HepG2 (cell line): ENCODE measurements around the gene SNX2. TPM values are rescaled to one million over a fixed set of nuclear protein-coding genes. Genes with fewer than 3 reads are reported as not detected.
A peak's percentile ranks its signal among the peaks of the same experiment; 100 is the strongest.

Source experiments
- CENPT ChIP-seq: sonication (generic); formaldehyde crosslinking; IDR thresholded peaks from 2 replicates; pipeline ENCODE4 v1.8.0; 2022; ENCODE audit warnings: low read depth, mild to moderate bottlenecking, moderate library complexity, missing genetic modification reagents
- DR1 ChIP-seq: sonication (generic); formaldehyde crosslinking; IDR thresholded peaks from 2 replicates; pipeline ENCODE4 v1.8.0; 2021; ENCODE audit warnings: mild to moderate bottlenecking, missing genetic modification reagents, inconsistent platforms
- FOXC1 ChIP-seq: sonication (generic); formaldehyde crosslinking; IDR thresholded peaks from 2 replicates; pipeline ENCODE4 v1.8.0; 2022; ENCODE audit warnings: mild to moderate bottlenecking, missing genetic modification reagents, borderline replicate concordance
- GMEB1 ChIP-seq: sonication (generic); formaldehyde crosslinking; IDR thresholded peaks from 2 replicates; pipeline ENCODE4 v1.5.1; 2020; ENCODE audit warnings: missing genetic modification reagents, mild to moderate bottlenecking, borderline replicate concordance
- HHEX ChIP-seq: IDR thresholded peaks from 2 replicates; pipeline ENCODE4 v1.6.1; 2016; ENCODE audit warnings: control low read depth
- HOMEZ ChIP-seq: IDR thresholded peaks from 2 replicates; pipeline ENCODE4 v1.6.1; 2016; ENCODE audit warnings: low read depth
- HOXA3 ChIP-seq: sonication (generic); formaldehyde crosslinking; IDR thresholded peaks from 2 replicates; pipeline ENCODE4 v1.5.0; 2020; ENCODE audit warnings: missing genetic modification reagents
- HOXA7 ChIP-seq: sonication (generic); formaldehyde crosslinking; IDR thresholded peaks from 2 replicates; pipeline ENCODE4 v1.8.1; 2022; ENCODE audit warnings: mild to moderate bottlenecking, missing genetic modification reagents, moderate library complexity
- ISX ChIP-seq: sonication (generic); formaldehyde crosslinking; conservative IDR thresholded peaks from 2 replicates; pipeline ENCODE4 v1.5.0; 2020; ENCODE audit warnings: missing genetic modification reagents
- JUND ChIP-seq: sonication (generic); formaldehyde crosslinking; IDR thresholded peaks from 2 replicates; pipeline ENCODE4 v1.8.0; 2022; ENCODE audit warnings: mild to moderate bottlenecking, missing genetic modification reagents
- KLF9 ChIP-seq: IDR thresholded peaks from 2 replicates; pipeline ENCODE4 v1.6.1; 2016; ENCODE audit warnings: low read depth
- NFYC ChIP-seq: IDR thresholded peaks from 2 replicates; pipeline ENCODE4 v1.6.1; 2016; ENCODE audit warnings: missing genetic modification reagents, missing compliant biosample characterization
- PCBP1 ChIP-seq: fragments of 200-400 bp; formaldehyde crosslinking; IDR thresholded peaks from 2 replicates; pipeline ENCODE4 v1.6.1; 2017; ENCODE audit warnings: mild to moderate bottlenecking, low read depth, low read length, borderline replicate concordance
- PHF20 ChIP-seq: sonication (generic); formaldehyde crosslinking; IDR thresholded peaks from 2 replicates; pipeline ENCODE4 v1.5.0; 2020; ENCODE audit warnings: mild to moderate bottlenecking, missing genetic modification reagents
- RARA ChIP-seq: IDR thresholded peaks from 2 replicates; pipeline ENCODE4 v1.6.1; 2016; ENCODE audit warnings: missing genetic modification reagents, missing compliant biosample characterization
- REPIN1 ChIP-seq: sonication (generic); formaldehyde crosslinking; IDR thresholded peaks from 2 replicates; pipeline ENCODE4 v1.8.0; 2022; ENCODE audit warnings: missing genetic modification reagents, low read depth, mild to moderate bottlenecking, borderline replicate concordance
- RFXANK ChIP-seq: IDR thresholded peaks from 2 replicates; pipeline ENCODE4 v1.6.1; 2016
- SALL2 ChIP-seq: sonication (generic); formaldehyde crosslinking; IDR thresholded peaks from 2 replicates; pipeline ENCODE4 v1.8.1; 2023; ENCODE audit warnings: mild to moderate bottlenecking, missing genetic modification reagents, inconsistent platforms
- SAP130 ChIP-seq: IDR thresholded peaks from 2 replicates; pipeline ENCODE4 v1.6.1; 2016; ENCODE audit warnings: low read depth
- TBL1XR1 ChIP-seq: fragments of 150-350 bp; IDR thresholded peaks from 2 replicates; pipeline ENCODE4 v1.6.1; 2014; ENCODE audit warnings: borderline replicate concordance, low read length; ENCODE audit not compliant: partially characterized antibody
- TFDP2 ChIP-seq: sonication (generic); formaldehyde crosslinking; IDR thresholded peaks from 2 replicates; pipeline ENCODE4 v1.4.0; 2020; ENCODE audit warnings: missing genetic modification reagents
- ZEB1 ChIP-seq: IDR thresholded peaks from 2 replicates; pipeline ENCODE4 v1.6.1; 2012; ENCODE audit warnings: mild to moderate bottlenecking, low read depth, inconsistent platforms; ENCODE audit not compliant: insufficient replicate concordance
- ZNF292 ChIP-seq: sonication (generic); formaldehyde crosslinking; IDR thresholded peaks from 2 replicates; pipeline ENCODE4 v1.8.1; 2022; ENCODE audit warnings: mild to moderate bottlenecking, low read depth, missing genetic modification reagents, borderline replicate concordance
- ZNF30 ChIP-seq: sonication (generic); formaldehyde crosslinking; IDR thresholded peaks from 2 replicates; pipeline ENCODE4 v1.5.0; 2020; ENCODE audit warnings: mild to moderate bottlenecking, missing genetic modification reagents
- ZNF878 ChIP-seq: sonication (generic); formaldehyde crosslinking; IDR thresholded peaks from 2 replicates; pipeline ENCODE4 v1.8.1; 2023; ENCODE audit warnings: mild to moderate bottlenecking, missing genetic modification reagents, moderate library complexity
- polyA plus RNA-seq, 8 experiments: library from polyadenylated mRNA; depleted of rRNA in 3 of 8; stranded (reverse) in 7 of 8; unstranded in 1 of 8; fragments of >200 nt; fragmentation: Illumina TruSeq in 4 of 8; extraction: Trizol in 4 of 8; gene quantifications; 2 replicates each; pipeline versions ENCODE4 v1.2.1 to v1.2.3, GENCODE V29; 2011 to 2016; ENCODE audit warnings: low read depth in 4 of 8, missing spikeins in 1 of 8, mixed read lengths in 1 of 8; ENCODE audit not compliant: insufficient read depth in 1 of 8
- total RNA-seq, 5 experiments: library from RNA; depleted of rRNA; stranded (reverse); fragments of >200 nt; fragmentation: Illumina TruSeq; extraction: Trizol; gene quantifications; 2 replicates each; pipeline ENCODE4 v1.2.3, GENCODE V29; 2016; ENCODE audit warnings: low read depth in 1 of 5
- TF ChIP-seq, protein P1 (sequence below): sonication (generic); formaldehyde crosslinking; IDR thresholded peaks from 2 replicates; pipeline ENCODE4 v1.8.1; 2023; ENCODE audit warnings: mild to moderate bottlenecking, missing genetic modification reagents, borderline replicate concordance

The SNX2 gene
- total and polyA plus RNA-seq, 2 of the 13 experiments (the other 11 are each of a cell fraction or from before 2014, with no cell fraction given): 26.4 to 78.8 TPM

- TF ChIP-seq SAP130 (CRISPR knock-in tag) (no peak; the same call in none of the 2 replicates), TFDP2 (CRISPR knock-in tag) (peak; percentile 77), ZNF30 (CRISPR knock-in tag) (no peak), RARA (CRISPR knock-in tag) (peak; percentile 11; the same call in 1 of the 2 replicates), SALL2 (CRISPR knock-in tag) (peak; percentile 53; the same call in 1 of the 2 replicates), PCBP1 (no peak), REPIN1 (CRISPR knock-in tag) (no peak), ZEB1 (no peak), HOMEZ (CRISPR knock-in tag) (no peak), KLF9 (CRISPR knock-in tag) (no peak), ISX (CRISPR knock-in tag) (no peak), TBL1XR1 (no peak), FOXC1 (CRISPR knock-in tag) (peak; percentile 91), GMEB1 (CRISPR knock-in tag) (peak; percentile 80), ZNF878 (CRISPR knock-in tag) (no peak), NFYC (CRISPR knock-in tag) (no peak), RFXANK (CRISPR knock-in tag) (no peak), HHEX (CRISPR knock-in tag) (no peak), DR1 (CRISPR knock-in tag) (no peak), CENPT (CRISPR knock-in tag) (0 out of 2 replicates have a peak, but pooled peaks have one; percentile 75), HOXA7 (CRISPR knock-in tag) (no peak), PHF20 (CRISPR knock-in tag) (peak; percentile 50; the same call in 1 of the 2 replicates), HOXA3 (CRISPR knock-in tag) (peak; percentile 93), ZNF292 (CRISPR knock-in tag) (peak; percentile 14; the same call in 1 of the 2 replicates), JUND (CRISPR knock-in tag) (no peak)
- TF ChIP-seq, protein P1, sequence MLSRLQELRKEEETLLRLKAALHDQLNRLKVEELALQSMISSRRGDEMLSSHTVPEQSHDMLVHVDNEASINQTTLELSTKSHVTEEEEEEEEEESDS: no peak
Measured at GRCh38 chr5:122774861-122775549, at the start of gene SNX2 (continued).
